Loucy (cell line): ENCODE measurements around the gene KCNJ5.

Source experiments
- H2AFZ ChIP-seq: fragments of 200-600 bp; sonication (generic); 2 replicates; pipeline ENCODE4 v1.6.0; 2016; ENCODE audit warnings: antibody characterized with exemption, mild to moderate bottlenecking, low read length, moderate library complexity
- H3F3A ChIP-seq: fragments of 200-600 bp; 2 replicates; pipeline ENCODE4 v1.6.0; 2016; ENCODE audit warnings: antibody characterized with exemption, low read depth, mild to moderate bottlenecking
- H3K27me3 ChIP-seq: fragments of 200-600 bp; sonication (generic); 2 replicates; pipeline ENCODE4 v1.6.1; 2014; ENCODE audit warnings: low read length, mild to moderate bottlenecking; ENCODE audit not compliant: insufficient read depth, poor library complexity, severe bottlenecking
- H3K36me3 ChIP-seq: fragments of 200-600 bp; sonication (generic); 2 replicates; pipeline ENCODE4 v1.6.1; 2016; ENCODE audit warnings: low read length; ENCODE audit not compliant: insufficient read depth
- H3K4me1 ChIP-seq: fragments of 200-600 bp; sonication (generic); 2 replicates; pipeline ENCODE4 v1.5.1; 2014; ENCODE audit warnings: low read length, mild to moderate bottlenecking; ENCODE audit not compliant: insufficient read depth, poor library complexity, severe bottlenecking
- H3K4me2 ChIP-seq: fragments of 200-600 bp; sonication (generic); 2 replicates; pipeline ENCODE4 v1.6.0; 2014; ENCODE audit warnings: antibody characterized with exemption, low read length, low read depth, mild to moderate bottlenecking; ENCODE audit not compliant: poor library complexity, severe bottlenecking
- H3K4me3 ChIP-seq: fragments of 200-600 bp; sonication (generic); 2 replicates; pipeline ENCODE4 v1.5.1; 2014; ENCODE audit warnings: low read length, mild to moderate bottlenecking, mixed read lengths; ENCODE audit not compliant: poor library complexity, severe bottlenecking
- H3K79me2 ChIP-seq: fragments of 200-600 bp; sonication (generic); 2 replicates; pipeline ENCODE4 v1.6.1; 2014; ENCODE audit warnings: low read length; ENCODE audit not compliant: insufficient read depth
- H3K9ac ChIP-seq: fragments of 200-600 bp; sonication (generic); 2 replicates; pipeline ENCODE4 v1.6.0; 2014; ENCODE audit warnings: mild to moderate bottlenecking, low read depth, low read length, moderate library complexity; ENCODE audit not compliant: poor library complexity, severe bottlenecking
- H3K9me2 ChIP-seq: fragments of 200-600 bp; sonication (generic); replicated peaks from 2 replicates; pipeline ENCODE4 v1.6.1; 2016; ENCODE audit warnings: low read depth, low read length, mixed read lengths
- H3K9me3 ChIP-seq: fragments of 200-600 bp; sonication (generic); 2 replicates; pipeline ENCODE4 v1.6.1; 2014; ENCODE audit warnings: mild to moderate bottlenecking, antibody characterized with exemption, low read length, low read depth; ENCODE audit not compliant: insufficient read depth
- H4K20me1 ChIP-seq: fragments of 200-600 bp; sonication (generic); 2 replicates; pipeline ENCODE4 v1.6.0; 2014; ENCODE audit warnings: antibody characterized with exemption, low read length, mild to moderate bottlenecking; ENCODE audit not compliant: insufficient read depth, poor library complexity, severe bottlenecking
- EZH2phosphoT487 ChIP-seq: fragments of 200-600 bp; IDR thresholded peaks from 2 replicates; pipeline ENCODE4 v1.6.1; 2018; ENCODE audit warnings: antibody characterized with exemption, mild to moderate bottlenecking, moderate library complexity, borderline replicate concordance
- TF ChIP-seq, protein P1 (sequence below): fragments of 200-600 bp; sonication (generic); conservative IDR thresholded peaks from 2 replicates; pipeline ENCODE4 v1.5.1; 2014; ENCODE audit warnings: mild to moderate bottlenecking, antibody characterized with exemption, low read length

The KCNJ5 gene

DNA sequence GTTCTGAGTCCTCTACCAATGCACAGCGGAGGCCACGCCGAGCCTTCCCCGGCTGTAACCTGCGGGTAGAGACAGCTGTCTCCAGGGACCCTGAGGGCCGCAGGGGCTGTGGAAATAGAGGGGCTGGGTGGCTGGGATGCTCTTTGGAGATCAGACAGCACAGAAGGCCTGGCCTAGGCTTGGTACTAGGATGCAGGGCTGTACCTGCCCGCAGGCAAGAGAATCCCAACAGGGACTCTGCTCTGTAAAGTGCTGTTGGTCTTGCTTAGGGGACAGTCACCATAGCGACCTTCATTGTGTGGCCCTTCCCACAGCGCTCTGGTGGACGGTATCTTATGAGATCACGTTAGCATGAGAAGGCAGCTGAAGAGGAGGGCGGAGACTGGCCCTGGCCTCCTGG, 11.3 kb upstream of the KCNJ5 start:
- H3K9me2 ChIP-seq = no peaks in the 10 kb centered on the region
- H3F3A ChIP-seq = no peaks in the 10 kb centered on the region
- H3K79me2 ChIP-seq = no peaks in the 10 kb centered on the region
- H3K4me1 ChIP-seq = no peaks in the 10 kb centered on the region
- H3K4me2 ChIP-seq = no peak overlapping the region
- no peaks in the 10 kb centered on the region for H3K36me3 ChIP-seq
- H3K4me3 ChIP-seq = no peak overlapping the region
- H4K20me1 ChIP-seq = no peaks in the 10 kb centered on the region
- H3K9me3 ChIP-seq = no peaks in the 10 kb centered on the region
- H3K27me3 ChIP-seq = no peaks in the 10 kb centered on the region
- H3K9ac ChIP-seq = no peak overlapping the region
- TF ChIP-seq, protein P1, sequence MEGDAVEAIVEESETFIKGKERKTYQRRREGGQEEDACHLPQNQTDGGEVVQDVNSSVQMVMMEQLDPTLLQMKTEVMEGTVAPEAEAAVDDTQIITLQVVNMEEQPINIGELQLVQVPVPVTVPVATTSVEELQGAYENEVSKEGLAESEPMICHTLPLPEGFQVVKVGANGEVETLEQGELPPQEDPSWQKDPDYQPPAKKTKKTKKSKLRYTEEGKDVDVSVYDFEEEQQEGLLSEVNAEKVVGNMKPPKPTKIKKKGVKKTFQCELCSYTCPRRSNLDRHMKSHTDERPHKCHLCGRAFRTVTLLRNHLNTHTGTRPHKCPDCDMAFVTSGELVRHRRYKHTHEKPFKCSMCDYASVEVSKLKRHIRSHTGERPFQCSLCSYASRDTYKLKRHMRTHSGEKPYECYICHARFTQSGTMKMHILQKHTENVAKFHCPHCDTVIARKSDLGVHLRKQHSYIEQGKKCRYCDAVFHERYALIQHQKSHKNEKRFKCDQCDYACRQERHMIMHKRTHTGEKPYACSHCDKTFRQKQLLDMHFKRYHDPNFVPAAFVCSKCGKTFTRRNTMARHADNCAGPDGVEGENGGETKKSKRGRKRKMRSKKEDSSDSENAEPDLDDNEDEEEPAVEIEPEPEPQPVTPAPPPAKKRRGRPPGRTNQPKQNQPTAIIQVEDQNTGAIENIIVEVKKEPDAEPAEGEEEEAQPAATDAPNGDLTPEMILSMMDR = no peak
- TF ChIP-seq EZH2phosphoT487 = no peak
- no peak overlapping the region for H2AFZ ChIP-seq

DNA sequence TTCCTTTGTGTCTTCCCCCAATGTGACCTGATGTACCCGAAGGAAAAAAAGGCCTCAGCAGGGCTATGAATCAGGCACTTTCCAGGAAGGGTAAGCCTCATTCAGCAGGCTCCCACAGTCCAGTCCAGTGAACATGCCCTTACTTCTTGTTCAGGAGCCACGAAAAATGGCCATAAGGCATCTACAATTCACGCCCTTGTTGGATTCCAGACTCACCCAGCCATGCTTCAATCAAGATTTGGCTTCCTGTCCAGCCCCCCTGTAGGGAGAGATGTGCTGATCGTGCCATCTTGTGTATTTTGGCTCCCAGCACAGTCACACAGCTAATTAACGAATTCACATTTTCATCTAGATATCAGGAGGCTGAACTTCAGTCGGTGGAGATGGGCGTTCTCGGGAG, 9.9 kb upstream of the KCNJ5 start:
- Histone ChIP-seq H4K20me1 (no peaks in the 10 kb centered on the region), H3K9me3 (no peaks in the 10 kb centered on the region), H3K27me3 (no peaks in the 10 kb centered on the region), H3F3A (no peaks in the 10 kb centered on the region), H3K79me2 (no peaks in the 10 kb centered on the region), H3K9me2 (no peaks in the 10 kb centered on the region), H3K9ac (no peak overlapping the region), H3K4me2 (no peak overlapping the region), H3K36me3 (no peaks in the 10 kb centered on the region), H3K4me3 (no peak overlapping the region), H3K4me1 (no peaks in the 10 kb centered on the region), H2AFZ (no peak overlapping the region)
- TF ChIP-seq, protein P1 = no peak; the same call in 1 of the 2 replicates
- no peak for TF ChIP-seq EZH2phosphoT487

DNA sequence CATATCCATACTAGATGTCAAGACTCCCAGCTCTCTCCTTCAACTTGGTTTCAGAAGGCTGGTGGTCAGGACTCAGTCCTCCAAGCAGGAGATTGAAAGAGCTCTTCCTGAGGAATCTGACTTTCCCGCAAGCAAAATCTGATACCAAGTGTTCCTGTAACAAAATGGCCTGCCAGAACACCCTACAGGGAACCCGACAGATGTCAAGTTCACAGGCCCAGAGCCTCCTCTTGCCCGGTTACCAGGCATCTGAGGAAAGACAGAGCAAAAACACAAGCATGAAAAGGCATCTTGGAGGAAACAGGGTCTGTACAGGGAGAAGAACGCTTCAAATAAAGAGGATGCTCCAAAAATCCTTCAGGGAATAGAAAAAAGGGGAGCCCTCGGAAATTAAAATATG, 8.7 kb upstream of the KCNJ5 start:
- Histone ChIP-seq H3K79me2 (no peaks in the 10 kb centered on the region), H3K36me3 (no peaks in the 10 kb centered on the region), H3K27me3 (no peaks in the 10 kb centered on the region), H3K9me2 (no peaks in the 10 kb centered on the region), H3K4me2 (no peak overlapping the region), H3K4me1 (peaks cover 9% of the 10 kb centered on the region), H2AFZ (no peak overlapping the region), H3K4me3 (no peak overlapping the region), H4K20me1 (no peaks in the 10 kb centered on the region), H3K9ac (no peak overlapping the region), H3F3A (no peaks in the 10 kb centered on the region), H3K9me3 (no peaks in the 10 kb centered on the region)
- no peak for TF ChIP-seq EZH2phosphoT487
- TF ChIP-seq, protein P1 = no peak
